GM12864 (cell line): ENCODE results near the gene ZIC1.

Source experiments
- DNase-seq: peaks from one replicate; pipeline ENCODE4 v3.0.0-alpha.2; 2011; ENCODE audit warnings: low read depth
- H3K4me3 ChIP-seq: 2 replicates; pipeline ENCODE4 v1.5.1; 2011; ENCODE audit warnings: mild to moderate bottlenecking, low read depth, low read length, control low read depth
- CTCF ChIP-seq: IDR thresholded peaks from 2 replicates; pipeline ENCODE4 v1.5.1; 2011; ENCODE audit warnings: low read depth, mild to moderate bottlenecking, moderate library complexity, low read length, control low read depth, inconsistent platforms; ENCODE audit errors: missing control alignments

ZIC1 gene

GRCh38 chr3:147423798-147424580, 14.8 kb downstream of the ZIC1 start:
- DNase-seq: no peak
- H3K4me3 ChIP-seq: no peak overlapping the region
- TF ChIP-seq CTCF: no peak

GRCh38 chr3:147424581-147425387, 15.6 kb downstream of the ZIC1 start:
- H3K4me3 ChIP-seq: no peak overlapping the region
- no peak for TF ChIP-seq CTCF
- no peak for DNase-seq

GRCh38 chr3:147425388-147425850, 16.3 kb downstream of the ZIC1 start:
- no peak for TF ChIP-seq CTCF
- no peak for DNase-seq
- H3K4me3 ChIP-seq: no peak overlapping the region

GRCh38 chr3:147426931-147427330, 17.8 kb downstream of the ZIC1 start:
- no peak overlapping the region for H3K4me3 ChIP-seq
- no peak for TF ChIP-seq CTCF
- DNase-seq: no peak

- TF ChIP-seq CTCF: no peak
- H3K4me3 ChIP-seq: no peak overlapping the region
- DNase-seq: no peak
These were observed 18.6 kb downstream of the ZIC1 start for GRCh38 chr3:147427746-147428145.

GRCh38 chr3:147428326-147428725, 19.2 kb downstream of the ZIC1 start:
- no peak for TF ChIP-seq CTCF
- DNase-seq: no peak
- no peak overlapping the region for H3K4me3 ChIP-seq

GRCh38 chr3:147428754-147429153, 19.6 kb downstream of the ZIC1 start:
- no peak for DNase-seq
- TF ChIP-seq CTCF: no peak
- H3K4me3 ChIP-seq: no peak overlapping the region
